GM18505 (cell line): ENCODE data around the gene GPR179.

Experiments used
- ATAC-seq: cut with Tn5 transposase; IDR thresholded peaks from one replicate; pipeline ENCODE4 v1.9.1; 2021; ENCODE audit not compliant: unreplicated experiment
- POLR2A ChIP-seq: IDR thresholded peaks from 4 replicates; pipeline ENCODE4 v1.6.1; 2011; ENCODE audit warnings: borderline replicate concordance; ENCODE audit not compliant: insufficient read depth, insufficient read length; ENCODE audit errors: extremely low read depth

Gene GPR179

GRCh38 chr17:38343608-38344419, at the start of gene GPR179:
TSS of gene GPR179 (minus strand) at chr17:38343956. CDS start at chr17:38343789, 167 bp downstream.
- TF ChIP-seq POLR2A: no peak
- no peak for ATAC-seq

- ATAC-seq: no peak
- no peak for TF ChIP-seq POLR2A
These were observed 35.7 kb upstream of the GPR179 start for GRCh38 chr17:38379448-38379847.

GRCh38 chr17:38369124-38369886, 25.5 kb upstream of the GPR179 start:
- ATAC-seq: no peak
- TF ChIP-seq POLR2A: no peak

GRCh38 chr17:38364741-38365140, 21.0 kb upstream of the GPR179 start:
- TF ChIP-seq POLR2A: no peak
- ATAC-seq: no peak

GRCh38 chr17:38363016-38363415, 19.3 kb upstream of the GPR179 start:
- ATAC-seq: no peak
- no peak for TF ChIP-seq POLR2A

- ATAC-seq: no peak
- no peak for TF ChIP-seq POLR2A
These were observed 18.1 kb upstream of the GPR179 start for GRCh38 chr17:38361694-38362465.

- no peak for TF ChIP-seq POLR2A
- ATAC-seq: no peak
These were observed 15.1 kb upstream of the GPR179 start for GRCh38 chr17:38358586-38359513.

GRCh38 chr17:38357486-38358123, 13.8 kb upstream of the GPR179 start:
- TF ChIP-seq POLR2A: no peak
- ATAC-seq: no peak

- ATAC-seq: no peak
- TF ChIP-seq POLR2A: no peak
These were observed 11.5 kb upstream of the GPR179 start for GRCh38 chr17:38355251-38355650.

GRCh38 chr17:38354466-38354865, 10.7 kb upstream of the GPR179 start:
- TF ChIP-seq POLR2A: no peak
- ATAC-seq: no peak

GRCh38 chr17:38353668-38354067, 9.9 kb upstream of the GPR179 start:
- no peak for ATAC-seq
- TF ChIP-seq POLR2A: no peak

GRCh38 chr17:38353086-38353604, 9.4 kb upstream of the GPR179 start:
- no peak for ATAC-seq
- TF ChIP-seq POLR2A: no peak
